ENCODE results near the gene CHP1.

CHP1 gene

DNA sequence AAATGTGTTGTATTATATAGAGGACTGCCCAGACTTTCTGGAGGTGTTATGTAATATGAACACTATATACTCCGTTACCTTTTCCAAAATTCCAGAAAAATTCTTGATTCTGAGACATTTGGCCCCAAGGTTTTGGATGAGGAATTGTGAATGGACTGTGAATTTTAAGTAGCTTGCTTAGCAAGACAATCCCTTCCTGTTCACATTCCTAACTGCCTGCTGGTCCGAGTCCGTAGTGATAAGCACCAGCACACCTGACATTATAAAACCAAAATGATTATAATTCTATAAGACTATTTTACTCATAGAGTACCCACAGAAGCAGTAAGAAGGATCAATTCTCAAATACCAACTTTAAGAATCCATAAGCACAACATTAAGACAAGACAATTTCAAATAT lies 11.7 kb upstream of the CHP1 start (continued):
- TF ChIP-seq ZNF221 (tag by site-specific recombination; IDR thresholded peaks at IDR 0.05; ENCODE audit: borderline replicate concordance) (no peak), ZNF561 (tag by site-specific recombination; IDR thresholded peaks at IDR 0.05; ENCODE audit: borderline replicate concordance) (no peak)

DNA sequence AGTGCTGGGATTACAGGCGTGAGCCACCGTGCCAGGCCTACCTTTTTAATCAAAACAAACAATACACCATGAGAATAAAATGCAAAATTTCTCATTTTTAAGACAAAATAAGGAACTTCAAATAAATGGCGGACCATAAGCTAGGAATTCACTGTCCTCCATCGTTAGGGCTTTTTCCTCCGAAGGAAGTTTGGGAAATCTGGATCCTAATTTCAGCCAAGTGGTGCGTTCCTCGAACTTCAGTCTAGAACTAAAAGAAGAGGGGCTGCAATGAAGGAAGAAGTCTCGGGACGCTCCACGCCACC lies 771 bp upstream of the CHP1 start:
- TF ChIP-seq ZNF24 (tag by site-specific recombination; IDR thresholded peaks at IDR 0.05) (no peak), IKZF3 (tag by site-specific recombination; IDR thresholded peaks at IDR 0.05) (peak; percentile 60; the same call in 1 of the 2 replicates)
- Histone ChIP-seq H3K4me1 (ENCODE audit: control insufficient read depth, insufficient read depth, low read length) (no peaks in the 10 kb centered on the region), H3K4me3 (ENCODE audit: low read depth, low read length) (no peak overlapping the region; the same call in 1 of the 2 replicates), H3K36me3 (ENCODE audit: control insufficient read depth in 2 of 2, insufficient read depth in 1 of 2, low read length in 2 of 2) (no peaks in the 10 kb centered on the region), H3K9me3 (ENCODE audit: control insufficient read depth, insufficient read depth, low read depth, low read length) (no peaks in the 10 kb centered on the region), H3K27ac (ENCODE audit: extremely low read depth, low read depth, low read length) (no peak overlapping the region; the same call in 1 of the 2 replicates)
- ChIA-PET CTCF (interaction anchor here (0.9 to 1.9 kb wide), 5 partner anchors 10 to 35 kb away, joined by 3 to 6 read pairs (median 4); no protein-coding TSS in a partner anchor), POLR2A (interaction anchor here (0.8 to 1.4 kb wide), 4 partner anchors 11 to 114 kb away, joined by 4 to 13 read pairs (median 7); partner anchors contain the start of genes INO80, NUSAP1 and OIP5)

DNA sequence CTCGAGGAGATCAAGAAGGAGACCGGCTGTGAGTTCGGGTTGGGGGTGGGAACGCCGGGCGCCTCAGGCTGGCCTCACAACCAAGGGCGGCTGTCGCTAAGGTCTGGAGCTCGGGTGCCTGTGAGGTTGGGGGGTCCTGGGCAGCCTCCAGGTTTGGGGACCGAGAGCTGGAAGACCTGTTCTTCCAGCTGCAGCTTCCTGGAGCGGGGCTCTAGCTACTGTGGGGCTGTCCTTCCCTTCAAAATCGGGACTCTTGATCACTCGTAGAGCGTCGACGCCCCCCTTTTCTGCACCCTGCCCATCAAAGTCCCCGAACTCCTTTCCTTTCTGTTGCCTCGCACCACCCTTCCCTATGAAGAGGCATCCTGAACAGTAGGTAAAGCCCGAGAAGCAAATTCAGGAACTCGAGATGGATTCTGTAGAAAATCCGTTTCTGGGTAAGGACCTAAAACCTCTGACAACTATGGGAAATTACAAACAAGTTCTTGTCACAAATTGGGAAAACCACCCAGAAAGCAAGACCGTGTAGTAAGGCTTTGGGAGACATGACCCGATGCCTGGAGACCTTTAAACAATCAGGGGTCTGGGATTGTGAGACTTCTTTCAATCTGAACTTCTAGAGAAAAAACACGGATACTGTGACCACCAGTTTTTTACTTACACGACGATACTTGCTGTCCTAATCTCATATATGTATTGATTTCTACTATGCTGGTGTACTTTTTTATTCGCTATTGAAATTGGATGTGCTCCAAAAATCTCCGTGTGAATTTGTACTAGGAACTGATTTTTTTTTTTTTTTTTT lies 556 bp downstream of the CHP1 start:
- POLR2A ChIA-PET: interaction anchor here (0.7 to 1.4 kb wide), 9 partner anchors 10 to 207 kb away, joined by 3 to 13 read pairs (median 4); partner anchors contain the start of genes INO80, NUSAP1 and OIP5
- CTCF ChIA-PET: interaction anchor here (0.6 to 1.9 kb wide), 7 partner anchors 10 to 593 kb away, joined by 3 to 6 read pairs (median 3); no protein-coding TSS in a partner anchor
- TF ChIP-seq ZNF610 (tag by site-specific recombination; IDR thresholded peaks at IDR 0.05; ENCODE audit: borderline replicate concordance): no peak
- no peak for TF ChIP-seq ZNF354C (tag by site-specific recombination; IDR thresholded peaks at IDR 0.05; ENCODE audit: borderline replicate concordance, low read depth)
- TF ChIP-seq ZNF2 (tag by site-specific recombination; IDR thresholded peaks at IDR 0.05): no peak; the same call in 1 of the 2 replicates
- TF ChIP-seq ZNF133 (tag by site-specific recombination; IDR thresholded peaks at IDR 0.05): no peak
- no peak; the same call in 1 of the 2 replicates for TF ChIP-seq ZNF391 (tag by site-specific recombination; IDR thresholded peaks at IDR 0.05; ENCODE audit: borderline replicate concordance, low read depth)
- TF ChIP-seq ZBTB20 (tag by site-specific recombination; IDR thresholded peaks at IDR 0.05): peak; percentile 10; the same call in 1 of the 2 replicates
- no peak for TF ChIP-seq ZSCAN4 (tag by site-specific recombination; IDR thresholded peaks at IDR 0.05)
- TF ChIP-seq SCRT1 (tag by site-specific recombination; IDR thresholded peaks at IDR 0.05; ENCODE audit: borderline replicate concordance): no peak
- 0 out of 2 replicates have a peak, but pooled peaks have one; percentile 7 for TF ChIP-seq ZNF76 (tag by site-specific recombination; IDR thresholded peaks at IDR 0.05; ENCODE audit: borderline replicate concordance, low read depth)
- TF ChIP-seq PRDM4 (tag by site-specific recombination; IDR thresholded peaks at IDR 0.05): no peak
- TF ChIP-seq ZFP69B (tag by site-specific recombination; IDR thresholded peaks at IDR 0.05): no peak
- no peak for TF ChIP-seq WT1 (tag by site-specific recombination; IDR thresholded peaks at IDR 0.05)
- TF ChIP-seq ZSCAN23 (tag by site-specific recombination; IDR thresholded peaks at IDR 0.05): no peak
- peak; percentile 7; the same call in 1 of the 2 replicates for TF ChIP-seq ZNF335 (tag by site-specific recombination; conservative IDR thresholded peaks at IDR 0.05)
- TF ChIP-seq ZNF350 (tag by site-specific recombination; IDR thresholded peaks at IDR 0.05): no peak
- no peak for TF ChIP-seq ZNF555 (tag by site-specific recombination; conservative IDR thresholded peaks at IDR 0.05)
- TF ChIP-seq ZNF792 (tag by site-specific recombination; IDR thresholded peaks at IDR 0.05): 0 out of 2 replicates have a peak, but pooled peaks have one; percentile 3
- no peak for TF ChIP-seq ZEB2 (tag by site-specific recombination; IDR thresholded peaks at IDR 0.05)
- no peak for TF ChIP-seq ZNF837 (tag by site-specific recombination; IDR thresholded peaks at IDR 0.05)
- TF ChIP-seq ZNF776 (tag by site-specific recombination; IDR thresholded peaks at IDR 0.05; ENCODE audit: borderline replicate concordance): no peak
- TF ChIP-seq ZNF146 (tag by site-specific recombination; IDR thresholded peaks at IDR 0.05): no peak
- no peak for TF ChIP-seq ZNF830 (tag by site-specific recombination; IDR thresholded peaks at IDR 0.05; ENCODE audit: low read depth)
- TF ChIP-seq SETDB1 (IDR thresholded peaks at IDR 0.05; ENCODE audit: insufficient read length, low read length): no peak
- no peak for TF ChIP-seq ZNF174 (tag by site-specific recombination; IDR thresholded peaks at IDR 0.05)
- no peak for TF ChIP-seq ZNF214 (tag by site-specific recombination; IDR thresholded peaks at IDR 0.05; ENCODE audit: borderline replicate concordance)

More for the DNA sequence above, 556 bp downstream of the CHP1 start:
- Histone ChIP-seq H3K4me1 (ENCODE audit: control insufficient read depth, insufficient read depth, low read length) (no peaks in the 10 kb centered on the region), H3K9me3 (ENCODE audit: control insufficient read depth, insufficient read depth, low read depth, low read length) (no peaks in the 10 kb centered on the region), H3K4me3 (ENCODE audit: low read depth, low read length) (peak overlapping the region; percentile 97), H3K27ac (ENCODE audit: extremely low read depth, low read depth, low read length) (peak overlapping the region; percentile 41; the same call in 1 of the 2 replicates), H3K36me3 (ENCODE audit: control insufficient read depth in 2 of 2, insufficient read depth in 1 of 2, low read length in 2 of 2) (no peaks in the 10 kb centered on the region)
